Muscle layer of duodenum (tissue), 2 donors: ENCODE results near the gene MYBPH.

ENCODE experiments used
- H3K27ac ChIP-seq: one replicate; pipeline ENCODE4 v1.7.0; 2013; ENCODE audit warnings: mild to moderate bottlenecking, low read length
- H3K27me3 ChIP-seq: one replicate; pipeline ENCODE4 v1.7.0; 2013; ENCODE audit warnings: low read depth, mild to moderate bottlenecking, control low read depth, low read length
- H3K36me3 ChIP-seq, 2 donors: one replicate each; pipeline ENCODE4 v1.7.0; 2013; ENCODE audit warnings: low read length in 2 of 2, control low read depth in 1 of 2, mild to moderate bottlenecking in 1 of 2; ENCODE audit not compliant: insufficient read depth in 2 of 2, control insufficient read depth in 1 of 2
- H3K4me1 ChIP-seq, 2 donors: one replicate each; pipeline ENCODE4 v1.7.0; 2013; ENCODE audit warnings: low read length in 2 of 2, mild to moderate bottlenecking in 2 of 2, control low read depth in 1 of 2, moderate library complexity in 1 of 2; ENCODE audit not compliant: insufficient read depth in 2 of 2, control insufficient read depth in 1 of 2
- H3K4me3 ChIP-seq, 2 donors: one replicate each; pipeline ENCODE4 v1.7.0; 2013; ENCODE audit warnings: low read length in 2 of 2, low read depth in 1 of 2, mild to moderate bottlenecking in 1 of 2
- H3K9me3 ChIP-seq, 2 donors: one replicate each; pipeline ENCODE4 v1.7.0; 2013; ENCODE audit warnings: low read length in 2 of 2, control low read depth in 1 of 2, mild to moderate bottlenecking in 1 of 2; ENCODE audit not compliant: control insufficient read depth in 1 of 2
- donor health status: healthy.

MYBPH gene

DNA sequence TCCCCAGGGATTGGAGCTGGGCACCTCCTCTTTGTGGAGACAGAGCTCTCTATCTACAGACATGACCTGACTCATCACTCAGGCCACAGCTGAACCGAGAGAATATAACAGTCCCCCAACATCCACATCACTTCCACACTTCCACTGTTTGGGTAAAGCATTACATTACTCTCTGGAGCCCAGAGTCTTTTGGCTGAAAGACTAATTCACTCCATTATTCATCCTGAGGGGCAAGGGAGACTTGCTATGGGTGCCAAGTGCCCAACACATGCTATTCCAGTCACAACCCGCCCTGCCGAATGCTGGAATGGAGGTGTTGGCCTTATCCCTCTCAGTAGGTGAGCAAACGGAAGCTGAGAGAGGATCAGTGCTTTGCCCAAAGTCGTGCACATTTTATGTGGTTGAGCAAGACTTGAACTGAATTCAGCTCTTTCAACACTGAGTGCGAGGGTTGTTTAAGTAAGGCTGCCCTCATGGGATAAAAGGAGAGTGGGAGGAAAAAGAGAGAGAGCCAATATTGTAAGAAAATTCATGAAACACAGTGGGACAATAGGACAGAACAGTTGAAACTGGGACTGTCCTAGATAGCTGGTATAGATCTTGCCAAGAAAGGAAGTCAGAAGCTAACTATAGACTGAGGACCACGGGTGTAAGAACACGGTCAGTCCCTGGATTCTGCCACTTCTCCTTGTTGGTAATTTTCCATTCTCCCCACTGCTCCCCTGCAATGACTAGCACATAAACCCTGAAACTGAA is 24.4 kb upstream of the MYBPH start:
- Histone ChIP-seq H3K27ac (no peak overlapping the region), H3K4me3 (no peak overlapping the region), H3K36me3 (no peaks in the 10 kb centered on the region), H3K9me3 (no peaks in the 10 kb centered on the region), H3K27me3 (no peaks in the 10 kb centered on the region), H3K4me1 (peaks cover 6 to 7% of the 10 kb centered on the region in 2 donors)

DNA sequence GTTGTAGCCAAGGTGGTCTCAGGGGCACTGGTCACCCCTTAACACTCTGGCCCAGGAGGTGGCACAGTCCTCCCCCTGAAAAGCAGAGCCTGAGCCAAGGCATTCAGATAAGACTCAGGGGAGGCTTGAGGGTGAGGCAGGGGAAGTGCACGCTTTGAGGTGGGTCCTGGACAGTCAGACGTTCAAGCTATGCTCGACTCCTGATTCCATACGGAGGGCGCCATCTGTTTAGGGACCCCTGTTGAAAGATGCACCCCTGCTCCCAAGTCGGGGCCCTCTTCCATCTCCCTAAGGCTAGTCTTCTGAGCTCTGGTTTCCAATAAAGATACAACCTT is 23.8 kb upstream of the MYBPH start:
- H3K9me3 ChIP-seq: no peaks in the 10 kb centered on the region
- H3K4me3 ChIP-seq: no peak overlapping the region
- H3K4me1 ChIP-seq: peaks cover 6 to 7% of the 10 kb centered on the region in 2 donors
- no peaks in the 10 kb centered on the region for H3K36me3 ChIP-seq
- H3K27ac ChIP-seq: peak overlapping the region; percentile 5
- no peaks in the 10 kb centered on the region for H3K27me3 ChIP-seq

DNA sequence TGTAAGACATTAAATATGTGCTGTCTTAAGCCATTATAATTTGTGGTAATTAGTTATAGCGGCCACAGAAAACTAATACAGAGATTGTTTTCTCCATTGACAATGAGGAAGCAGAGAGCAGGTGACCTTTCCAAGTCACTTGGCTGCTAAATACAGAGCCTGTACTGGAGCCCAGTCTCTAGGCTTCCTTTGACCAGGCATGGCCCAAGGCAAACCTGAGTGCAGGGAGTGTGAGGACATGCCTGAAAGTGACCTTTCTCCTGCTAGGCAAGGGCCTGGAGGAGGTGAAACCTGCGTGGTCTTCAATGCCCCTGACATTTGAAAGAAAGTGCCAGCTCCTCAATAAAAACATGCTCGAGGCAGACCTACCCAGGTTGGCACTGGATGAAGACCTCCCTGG is 23.4 kb upstream of the MYBPH start:
- H3K27ac ChIP-seq: peak overlapping the region; percentile 5
- H3K4me3 ChIP-seq: no peak overlapping the region

DNA sequence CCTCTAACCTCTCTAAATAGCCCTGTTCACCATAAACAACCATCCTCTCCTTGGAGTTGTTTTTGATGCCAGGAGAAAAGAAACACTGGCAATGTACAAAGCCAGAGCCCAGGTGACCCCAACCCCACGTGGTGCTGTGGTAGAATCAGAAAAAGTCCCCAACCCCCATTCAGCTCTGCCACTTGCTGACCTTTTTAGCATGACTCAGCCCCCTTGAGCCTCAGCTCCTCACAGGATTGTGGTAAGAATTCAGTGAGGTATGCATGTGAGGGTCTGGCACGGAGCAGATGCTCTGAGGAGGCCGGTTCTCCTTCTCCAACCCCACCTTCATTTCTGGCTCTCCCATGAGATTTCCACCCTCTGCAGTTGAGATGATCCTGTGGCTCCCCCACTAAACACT is 22.0 kb upstream of the MYBPH start:
- Histone ChIP-seq H3K4me3 (no peak overlapping the region), H3K27ac (no peak overlapping the region), H3K27me3 (no peaks in the 10 kb centered on the region), H3K4me1 (peaks cover 6 to 7% of the 10 kb centered on the region in 2 donors), H3K36me3 (no peaks in the 10 kb centered on the region), H3K9me3 (no peaks in the 10 kb centered on the region)

More for the DNA sequence above, 23.4 kb upstream of the MYBPH start:
- Histone ChIP-seq H3K9me3 (no peaks in the 10 kb centered on the region), H3K4me1 (peaks cover 6 to 7% of the 10 kb centered on the region in 2 donors), H3K36me3 (no peaks in the 10 kb centered on the region), H3K27me3 (no peaks in the 10 kb centered on the region)

DNA sequence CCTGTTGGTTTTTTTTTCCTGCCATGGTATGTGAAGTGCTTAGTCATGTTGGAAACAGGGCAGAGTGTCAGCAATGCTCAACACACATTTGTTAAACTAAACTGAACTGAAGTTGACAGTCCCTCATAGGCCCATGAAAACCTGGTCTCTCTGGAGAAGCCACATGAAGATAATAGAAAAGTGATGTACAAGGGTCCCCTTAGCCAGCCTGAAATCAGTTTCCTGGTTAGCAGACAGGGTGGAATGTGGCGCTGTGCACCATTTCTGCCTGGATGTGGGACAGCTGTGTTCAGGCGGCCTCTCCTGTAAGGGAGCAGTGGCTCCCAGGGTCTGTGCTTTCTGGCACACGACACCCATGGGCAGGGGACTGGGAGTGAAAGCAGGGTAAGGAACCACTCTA is 20.7 kb upstream of the MYBPH start:
- H3K36me3 ChIP-seq: no peaks in the 10 kb centered on the region
- no peaks in the 10 kb centered on the region for H3K9me3 ChIP-seq
- no peak overlapping the region for H3K4me3 ChIP-seq
- H3K4me1 ChIP-seq: peaks cover 6 to 7% of the 10 kb centered on the region in 2 donors
- H3K27ac ChIP-seq: no peak overlapping the region
- H3K27me3 ChIP-seq: no peaks in the 10 kb centered on the region

DNA sequence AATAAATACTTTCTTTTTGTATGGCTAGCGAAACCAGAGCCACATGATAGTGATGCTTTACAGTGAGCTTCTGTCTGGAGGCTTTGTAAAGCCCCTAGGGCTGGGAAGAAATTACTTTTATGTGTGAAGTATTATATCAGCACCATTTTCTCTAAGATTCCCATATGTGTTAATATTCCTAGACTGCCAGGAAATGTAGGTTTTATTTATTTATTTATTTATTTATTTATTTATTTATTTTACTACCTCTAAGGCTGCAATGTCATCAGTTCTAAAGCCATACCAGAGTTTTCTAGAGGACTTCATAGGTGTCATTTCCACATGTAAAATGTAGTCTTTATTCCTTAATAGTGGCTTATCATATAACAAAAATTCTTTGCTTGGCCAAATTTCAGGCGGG is 15.3 kb upstream of the MYBPH start:
- no peak overlapping the region for H3K27ac ChIP-seq

DNA sequence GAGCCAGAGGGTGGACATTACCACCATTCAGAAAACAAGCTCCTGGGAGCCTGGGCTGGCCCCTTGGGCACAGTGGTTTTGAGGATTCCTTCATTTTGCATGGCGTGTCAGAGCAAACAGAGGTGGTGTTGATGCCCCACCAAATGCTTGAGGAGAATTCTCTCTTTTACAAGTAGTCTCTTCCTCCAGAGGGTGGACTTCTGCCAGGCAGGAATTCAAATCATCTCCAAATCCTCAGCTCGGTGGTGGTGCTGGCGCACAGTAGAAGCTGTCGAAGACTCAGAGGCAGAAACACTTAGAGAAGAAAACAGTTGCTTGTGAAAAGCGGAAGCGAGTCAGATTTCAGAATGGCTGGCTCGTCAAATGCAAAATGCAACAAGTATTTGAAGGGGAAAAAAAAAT is 14.3 kb upstream of the MYBPH start:
- H3K4me1 ChIP-seq: peaks cover 0 to 10% of the 10 kb centered on the region in 2 donors
- no peak overlapping the region for H3K4me3 ChIP-seq
- H3K27me3 ChIP-seq: no peaks in the 10 kb centered on the region
- H3K9me3 ChIP-seq: no peaks in the 10 kb centered on the region
- no peak overlapping the region for H3K27ac ChIP-seq
- no peaks in the 10 kb centered on the region for H3K36me3 ChIP-seq

More for the DNA sequence above, 15.3 kb upstream of the MYBPH start:
- H3K4me1 ChIP-seq: peaks cover 0 to 10% of the 10 kb centered on the region in 2 donors
- H3K36me3 ChIP-seq: no peaks in the 10 kb centered on the region
- no peaks in the 10 kb centered on the region for H3K27me3 ChIP-seq
- H3K4me3 ChIP-seq: no peak overlapping the region
- no peaks in the 10 kb centered on the region for H3K9me3 ChIP-seq

DNA sequence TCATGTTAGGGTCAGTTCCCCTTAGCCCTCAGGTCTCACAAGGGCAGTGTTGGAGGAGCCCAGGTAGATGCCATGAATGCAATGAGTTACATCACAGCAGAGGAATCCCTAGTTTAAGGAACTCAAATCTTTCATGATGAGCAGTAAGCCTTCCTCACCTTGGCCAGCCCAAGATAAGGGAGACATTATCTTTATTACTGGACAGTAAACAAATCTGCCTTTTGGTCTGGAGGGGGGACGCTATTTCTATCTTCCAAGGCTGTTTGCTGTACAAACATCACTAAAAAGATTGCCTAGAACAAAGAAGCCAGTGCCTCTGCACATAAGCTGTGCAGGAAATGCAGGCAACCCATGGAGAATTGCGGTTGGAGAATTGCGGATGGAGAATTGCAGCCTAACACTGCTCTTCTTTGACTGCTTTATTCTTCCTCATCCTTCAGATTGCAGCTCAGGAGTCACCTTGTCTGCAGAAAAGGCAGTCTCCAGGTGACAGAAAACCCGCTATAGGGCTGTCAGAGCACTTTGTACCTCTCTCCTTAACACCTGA is 13.1 kb upstream of the MYBPH start:
- H3K27ac ChIP-seq: no peak overlapping the region

DNA sequence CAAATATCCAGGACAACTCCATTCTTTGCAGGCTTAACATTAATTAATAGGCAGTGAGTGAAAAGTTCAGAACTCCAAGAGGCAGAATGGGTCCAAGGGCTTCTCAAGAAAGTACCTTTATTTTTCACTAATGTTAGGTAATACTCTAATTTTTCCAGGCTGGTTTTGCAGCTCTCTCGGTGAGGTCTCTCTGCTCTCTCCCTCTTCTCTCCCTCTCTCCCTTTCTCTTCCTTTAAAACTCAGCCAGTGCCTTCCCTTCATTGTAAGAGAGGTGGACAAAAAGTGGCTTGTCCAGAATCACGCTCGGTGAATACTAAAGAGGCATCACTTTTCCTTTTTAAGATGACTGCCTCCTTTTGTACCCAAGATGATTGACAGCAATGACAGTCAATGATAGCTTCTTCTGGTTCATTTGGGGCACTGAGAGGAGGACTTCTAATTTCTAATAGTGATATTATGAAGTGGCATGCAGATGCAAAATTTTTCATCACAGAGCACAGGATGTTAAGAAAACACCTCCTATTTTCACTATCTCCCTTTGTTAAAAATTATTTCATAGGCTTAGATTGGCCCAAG is 12.2 kb upstream of the MYBPH start:
- H3K27me3 ChIP-seq: no peaks in the 10 kb centered on the region
- H3K4me1 ChIP-seq: peaks cover 0 to 10% of the 10 kb centered on the region in 2 donors
- H3K4me3 ChIP-seq: no peak overlapping the region
- no peak overlapping the region for H3K27ac ChIP-seq
- H3K36me3 ChIP-seq: no peaks in the 10 kb centered on the region
- H3K9me3 ChIP-seq: no peaks in the 10 kb centered on the region

More for the DNA sequence above, 13.1 kb upstream of the MYBPH start:
- peaks cover 0 to 10% of the 10 kb centered on the region in 2 donors for H3K4me1 ChIP-seq
- H3K27me3 ChIP-seq: no peaks in the 10 kb centered on the region
- H3K9me3 ChIP-seq: no peaks in the 10 kb centered on the region
- no peaks in the 10 kb centered on the region for H3K36me3 ChIP-seq
- no peak overlapping the region for H3K4me3 ChIP-seq

DNA sequence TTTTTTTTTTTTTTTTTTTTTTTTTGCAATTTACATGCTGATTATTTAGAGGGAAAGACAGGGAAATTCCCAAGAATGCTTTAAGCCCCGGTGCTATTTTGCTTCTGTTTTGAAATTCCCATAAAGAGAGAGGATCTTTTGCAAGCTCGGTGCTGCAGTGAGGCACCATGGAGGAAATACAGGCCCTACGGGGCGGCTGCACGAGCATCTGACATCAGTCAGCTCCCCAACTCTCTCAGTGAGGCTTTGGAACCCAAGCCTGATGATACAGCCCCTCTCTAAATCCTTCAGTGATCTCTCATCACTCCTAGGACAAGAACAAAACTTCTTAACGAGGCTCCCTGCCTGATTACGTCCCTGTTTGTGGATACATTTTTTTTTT is 11.7 kb upstream of the MYBPH start:
- H3K9me3 ChIP-seq: no peaks in the 10 kb centered on the region
- H3K27me3 ChIP-seq: no peaks in the 10 kb centered on the region
- peaks cover 0 to 10% of the 10 kb centered on the region in 2 donors for H3K4me1 ChIP-seq
- no peaks in the 10 kb centered on the region for H3K36me3 ChIP-seq
- H3K4me3 ChIP-seq: no peak overlapping the region
- no peak overlapping the region for H3K27ac ChIP-seq

DNA sequence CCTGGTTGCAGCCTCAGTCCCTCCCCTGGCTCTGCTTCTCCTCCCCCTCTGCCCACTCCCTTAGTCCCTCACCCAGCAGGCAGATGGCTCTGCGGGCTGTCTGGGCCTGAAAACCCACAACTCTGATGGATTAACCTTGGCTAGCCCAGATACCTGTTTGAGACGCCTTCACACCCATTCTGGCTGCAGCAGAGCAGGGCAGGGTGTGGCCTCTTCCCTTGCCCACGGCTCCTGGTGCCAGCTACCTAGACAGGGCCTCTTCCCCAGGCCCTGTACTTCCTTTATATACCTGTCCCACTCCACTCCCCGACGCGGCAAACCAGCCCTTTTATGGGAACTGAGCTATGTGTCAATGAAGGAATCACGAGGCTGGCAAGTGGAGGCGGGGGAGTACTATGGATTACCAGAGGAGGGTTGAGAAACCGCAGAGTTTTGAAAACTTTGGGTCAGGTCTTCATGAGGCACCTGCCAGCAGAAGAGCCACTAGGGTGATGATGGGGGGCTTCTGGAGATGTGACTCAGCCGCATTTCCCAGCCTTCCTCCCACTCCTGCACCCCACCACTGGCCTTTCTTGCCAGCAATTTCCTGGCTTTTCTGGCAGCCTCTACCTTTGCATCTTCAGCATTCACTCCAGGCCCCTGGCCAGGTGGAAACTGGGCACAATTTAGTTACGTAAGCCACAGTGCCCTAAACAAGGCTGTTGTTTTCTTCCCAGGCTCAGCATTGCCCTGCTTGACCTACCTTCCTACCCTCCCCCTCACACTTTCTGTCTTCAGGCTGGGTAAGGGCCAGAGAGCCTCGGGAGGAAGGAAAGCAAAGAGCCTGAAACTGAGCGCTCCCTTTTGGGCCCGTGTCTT is 11.0 kb upstream of the MYBPH start, which contains the start of gene CHI3L1:
Gene CHI3L1, minus strand, starts transcription at position 259 of the 858 bp plus-strand sequence. Its CDS starts 81 bp downstream, at position 178.
- peaks cover 0 to 10% of the 10 kb centered on the region in 2 donors for H3K4me1 ChIP-seq
- no peaks in the 10 kb centered on the region for H3K36me3 ChIP-seq
- H3K27me3 ChIP-seq: no peaks in the 10 kb centered on the region
- H3K9me3 ChIP-seq: no peaks in the 10 kb centered on the region
- H3K27ac ChIP-seq: no peak within 1 kb of the TSS
- no peak within 1 kb of the TSS for H3K4me3 ChIP-seq
